ENCODE data around the gene PAIP2.

DNA sequence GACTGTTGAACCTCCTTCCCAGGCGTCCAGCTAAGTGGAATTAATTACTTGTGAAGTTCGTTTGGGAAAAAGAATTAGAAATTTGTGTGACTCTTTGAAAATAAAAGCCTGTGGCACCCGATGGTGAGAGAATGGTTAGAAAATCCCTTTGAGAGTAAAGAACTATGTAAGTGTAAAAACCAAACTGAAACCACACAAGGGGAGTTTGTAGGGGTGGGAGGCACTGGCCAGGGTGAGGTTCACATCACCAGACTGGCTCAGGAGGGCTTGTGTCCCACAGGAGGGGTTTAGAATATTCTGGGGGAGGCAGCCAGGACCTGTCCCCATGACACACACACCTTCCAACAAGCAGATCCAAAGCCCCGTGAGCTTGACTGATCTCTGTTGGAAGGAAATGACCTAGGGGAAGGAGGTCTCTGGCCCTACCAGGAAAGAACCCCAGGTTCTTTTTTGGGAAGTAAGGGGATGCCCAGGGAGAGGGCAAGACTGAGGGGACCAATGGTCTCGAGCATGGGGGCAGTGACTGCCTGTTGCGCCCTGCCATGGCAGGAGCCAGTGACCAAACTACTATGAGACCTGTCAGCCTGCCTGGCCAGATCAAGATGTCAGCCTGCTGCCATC, 58.0 kb downstream of the PAIP2 start:
- TF ChIP-seq, protein P1, sequence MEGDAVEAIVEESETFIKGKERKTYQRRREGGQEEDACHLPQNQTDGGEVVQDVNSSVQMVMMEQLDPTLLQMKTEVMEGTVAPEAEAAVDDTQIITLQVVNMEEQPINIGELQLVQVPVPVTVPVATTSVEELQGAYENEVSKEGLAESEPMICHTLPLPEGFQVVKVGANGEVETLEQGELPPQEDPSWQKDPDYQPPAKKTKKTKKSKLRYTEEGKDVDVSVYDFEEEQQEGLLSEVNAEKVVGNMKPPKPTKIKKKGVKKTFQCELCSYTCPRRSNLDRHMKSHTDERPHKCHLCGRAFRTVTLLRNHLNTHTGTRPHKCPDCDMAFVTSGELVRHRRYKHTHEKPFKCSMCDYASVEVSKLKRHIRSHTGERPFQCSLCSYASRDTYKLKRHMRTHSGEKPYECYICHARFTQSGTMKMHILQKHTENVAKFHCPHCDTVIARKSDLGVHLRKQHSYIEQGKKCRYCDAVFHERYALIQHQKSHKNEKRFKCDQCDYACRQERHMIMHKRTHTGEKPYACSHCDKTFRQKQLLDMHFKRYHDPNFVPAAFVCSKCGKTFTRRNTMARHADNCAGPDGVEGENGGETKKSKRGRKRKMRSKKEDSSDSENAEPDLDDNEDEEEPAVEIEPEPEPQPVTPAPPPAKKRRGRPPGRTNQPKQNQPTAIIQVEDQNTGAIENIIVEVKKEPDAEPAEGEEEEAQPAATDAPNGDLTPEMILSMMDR (IDR thresholded peaks at IDR 0.05; ENCODE audit: low read length) = no peak
- TF ChIP-seq EZH2 (IDR thresholded peaks at IDR 0.05; ENCODE audit: borderline replicate concordance, low read length) = no peak
